ENCODE results near the gene MEGF6.

GRCh38 chr1:3650248-3651025, 39.1 kb upstream of the MEGF6 start:
- no peak for TF ChIP-seq POLR2A (IDR thresholded peaks at IDR 0.05)
- TF ChIP-seq CTCF (IDR thresholded peaks at IDR 0.05) = no peak

Data from heart left ventricle (tissue), 13 donors.